Activated naive CD4-positive, alpha-beta T cell treated with anti-CD3 and anti-CD28 coated beads, Interleukin-2, amount 10 ng/mL, durations not matched to agents 7 days and 5 days (primary cell): ENCODE data around the gene MRM2.
A peak's percentile ranks its signal among the peaks of the same experiment; 100 is the strongest.

Experiments
- CTCF ChIA-PET: fragments of 350-600 bp; sonication (Branson Sonifier 250); formaldehyde crosslinking; loops from one replicate; lab custom pipeline; 2021; ENCODE audit warnings: antibody characterized with exemption; lab: Charles Lee
- DNase-seq: peaks from one replicate; pipeline ENCODE4 v3.0.0-alpha.2; 2020
- H3K27ac Mint-ChIP-seq: one replicate; pipeline ENCODE4 v1.8.0; 2021; ENCODE audit warnings: mild to moderate bottlenecking, moderate library complexity, mixed read lengths
- H3K27me3 Mint-ChIP-seq: one replicate; pipeline ENCODE4 v1.8.0; 2021; ENCODE audit warnings: mild to moderate bottlenecking, mixed read lengths
- H3K36me3 Mint-ChIP-seq: one replicate; pipeline ENCODE4 v1.8.0; 2021; ENCODE audit warnings: mixed read lengths
- H3K4me1 Mint-ChIP-seq: one replicate; pipeline ENCODE4 v1.8.0; 2021; ENCODE audit warnings: mixed read lengths
- H3K4me3 Mint-ChIP-seq: one replicate; pipeline ENCODE4 v1.8.0; 2021; ENCODE audit warnings: mild to moderate bottlenecking, moderate library complexity, mixed read lengths
- H3K9me3 Mint-ChIP-seq: one replicate; pipeline ENCODE4 v1.8.0; 2021; ENCODE audit warnings: mixed read lengths

Gene MRM2

GRCh38 chr7:2257651-2258050 lies 15.6 kb upstream of the MRM2 start:
- no peaks in the 10 kb centered on the region for H3K9me3 Mint-ChIP-seq
- CTCF ChIA-PET = no interaction called here
- no peak for DNase-seq
- no peak overlapping the region for H3K27ac Mint-ChIP-seq
- no peaks in the 10 kb centered on the region for H3K27me3 Mint-ChIP-seq
- peaks cover 10% of the 10 kb centered on the region for H3K4me1 Mint-ChIP-seq
- H3K36me3 Mint-ChIP-seq = peaks cover 3% of the 10 kb centered on the region
- H3K4me3 Mint-ChIP-seq = no peak overlapping the region

GRCh38 chr7:2257046-2257551 lies 15.1 kb upstream of the MRM2 start:
- no peak overlapping the region for H3K4me3 Mint-ChIP-seq
- H3K27me3 Mint-ChIP-seq = no peaks in the 10 kb centered on the region
- peaks cover 3% of the 10 kb centered on the region for H3K36me3 Mint-ChIP-seq
- no peak overlapping the region for H3K27ac Mint-ChIP-seq
- no peak for DNase-seq
- H3K9me3 Mint-ChIP-seq = no peaks in the 10 kb centered on the region
- CTCF ChIA-PET = no interaction called here
- H3K4me1 Mint-ChIP-seq = peaks cover 10% of the 10 kb centered on the region

- Mint-ChIP-seq H3K27ac (no peak overlapping the region), H3K36me3 (peaks cover 4% of the 10 kb centered on the region), H3K4me3 (no peak overlapping the region), H3K4me1 (peaks cover 6% of the 10 kb centered on the region), H3K27me3 (no peaks in the 10 kb centered on the region), H3K9me3 (no peaks in the 10 kb centered on the region)
- CTCF ChIA-PET = no interaction called here
- DNase-seq = no peak
Observed at GRCh38 chr7:2256306-2257045, 14.5 kb upstream of the MRM2 start.

GRCh38 chr7:2255145-2256139 lies 13.4 kb upstream of the MRM2 start:
- Mint-ChIP-seq H3K36me3 (peaks cover 10% of the 10 kb centered on the region), H3K27ac (no peak overlapping the region), H3K27me3 (no peaks in the 10 kb centered on the region), H3K4me3 (no peak overlapping the region), H3K9me3 (no peaks in the 10 kb centered on the region), H3K4me1 (peaks cover 8% of the 10 kb centered on the region)
- DNase-seq = no peak
- CTCF ChIA-PET = no interaction called here

GRCh38 chr7:2254429-2255144 lies 12.6 kb upstream of the MRM2 start:
- no peaks in the 10 kb centered on the region for H3K27me3 Mint-ChIP-seq
- H3K36me3 Mint-ChIP-seq = peaks cover 14% of the 10 kb centered on the region
- H3K4me1 Mint-ChIP-seq = peaks cover 13% of the 10 kb centered on the region
- DNase-seq = no peak
- no peaks in the 10 kb centered on the region for H3K9me3 Mint-ChIP-seq
- H3K27ac Mint-ChIP-seq = no peak overlapping the region
- no peak overlapping the region for H3K4me3 Mint-ChIP-seq
- CTCF ChIA-PET = no interaction called here

GRCh38 chr7:2253525-2254244 lies 11.7 kb upstream of the MRM2 start:
- H3K27me3 Mint-ChIP-seq = no peaks in the 10 kb centered on the region
- CTCF ChIA-PET = no interaction called here
- DNase-seq = no peak
- H3K4me3 Mint-ChIP-seq = no peak overlapping the region
- H3K36me3 Mint-ChIP-seq = peaks cover 22% of the 10 kb centered on the region
- no peaks in the 10 kb centered on the region for H3K9me3 Mint-ChIP-seq
- no peak overlapping the region for H3K27ac Mint-ChIP-seq
- peaks cover 22% of the 10 kb centered on the region for H3K4me1 Mint-ChIP-seq

- no peak for DNase-seq
- peaks cover 27% of the 10 kb centered on the region for H3K4me1 Mint-ChIP-seq
- H3K4me3 Mint-ChIP-seq = no peak overlapping the region
- peak overlapping the region; percentile 73 for H3K27ac Mint-ChIP-seq
- H3K36me3 Mint-ChIP-seq = peaks cover 23% of the 10 kb centered on the region
- H3K27me3 Mint-ChIP-seq = no peaks in the 10 kb centered on the region
- no peaks in the 10 kb centered on the region for H3K9me3 Mint-ChIP-seq
- CTCF ChIA-PET = no interaction called here
Observed at GRCh38 chr7:2253021-2253420, 11.0 kb upstream of the MRM2 start.

GRCh38 chr7:2251841-2252771 lies 10.1 kb upstream of the MRM2 start:
- peaks cover 32% of the 10 kb centered on the region for H3K4me1 Mint-ChIP-seq
- no peak for DNase-seq
- no peaks in the 10 kb centered on the region for H3K27me3 Mint-ChIP-seq
- no peaks in the 10 kb centered on the region for H3K9me3 Mint-ChIP-seq
- H3K36me3 Mint-ChIP-seq = peaks cover 25% of the 10 kb centered on the region
- H3K27ac Mint-ChIP-seq = no peak overlapping the region
- no peak overlapping the region for H3K4me3 Mint-ChIP-seq
- CTCF ChIA-PET = interaction anchor here (1.1 kb wide), 1 partner anchor 96 kb away, joined by 3 read pairs; no protein-coding TSS in a partner anchor

- Mint-ChIP-seq H3K9me3 (no peaks in the 10 kb centered on the region), H3K27me3 (no peaks in the 10 kb centered on the region), H3K36me3 (peaks cover 23% of the 10 kb centered on the region), H3K27ac (no peak overlapping the region), H3K4me3 (no peak overlapping the region), H3K4me1 (peaks cover 32% of the 10 kb centered on the region)
- no peak for DNase-seq
- CTCF ChIA-PET = interaction anchor here (1.1 kb wide), 1 partner anchor 97 kb away, joined by 3 read pairs; no protein-coding TSS in a partner anchor
Observed at GRCh38 chr7:2251381-2251780, 9.4 kb upstream of the MRM2 start.

- H3K4me3 Mint-ChIP-seq = no peak overlapping the region
- H3K9me3 Mint-ChIP-seq = no peaks in the 10 kb centered on the region
- H3K36me3 Mint-ChIP-seq = peaks cover 28% of the 10 kb centered on the region
- H3K4me1 Mint-ChIP-seq = peaks cover 45% of the 10 kb centered on the region
- H3K27ac Mint-ChIP-seq = no peak overlapping the region
- no peak for DNase-seq
- CTCF ChIA-PET = interaction anchor here (0.8 to 2.9 kb wide), 3 partner anchors 9 to 98 kb away, joined by 3 to 12 read pairs (median 8); no protein-coding TSS in a partner anchor
- no peaks in the 10 kb centered on the region for H3K27me3 Mint-ChIP-seq
Observed at GRCh38 chr7:2249744-2250323, 7.8 kb upstream of the MRM2 start.

GRCh38 chr7:2248984-2249694 lies 7.1 kb upstream of the MRM2 start:
- no peaks in the 10 kb centered on the region for H3K27me3 Mint-ChIP-seq

More at GRCh38 chr7:2248984-2249694, 7.1 kb upstream of the MRM2 start:
- Mint-ChIP-seq H3K27ac (peak overlapping the region; percentile 26), H3K9me3 (no peaks in the 10 kb centered on the region), H3K4me1 (peaks cover 45% of the 10 kb centered on the region), H3K4me3 (peak overlapping the region; percentile 33), H3K36me3 (peaks cover 28% of the 10 kb centered on the region)
- CTCF ChIA-PET = interaction anchor here (0.8 to 2.9 kb wide), 4 partner anchors 10 to 99 kb away, joined by 3 to 12 read pairs (median 6); no protein-coding TSS in a partner anchor
- peak; percentile 37 for DNase-seq
